KMS-11 (cell line): ENCODE measurements around the gene ZNF521.

Experiments
- H2AFZ ChIP-seq: fragments of 200-600 bp; sonication (generic); 2 replicates; pipeline ENCODE4 v1.6.1; 2016; ENCODE audit warnings: antibody characterized with exemption, mixed run types, low read depth
- H3K27ac ChIP-seq: fragments of 200-600 bp; sonication (generic); 2 replicates; pipeline ENCODE4 v1.6.1; 2016; ENCODE audit warnings: mild to moderate bottlenecking, mixed run types
- H3K27me3 ChIP-seq: fragments of 200-600 bp; sonication (generic); 2 replicates; pipeline ENCODE4 v1.6.1; 2017; ENCODE audit warnings: mild to moderate bottlenecking, low read depth, mixed run types, moderate library complexity; ENCODE audit not compliant: insufficient read depth
- H3K36me3 ChIP-seq: fragments of 200-600 bp; sonication (generic); 2 replicates; pipeline ENCODE4 v1.6.1; 2017; ENCODE audit warnings: mild to moderate bottlenecking, mixed run types; ENCODE audit not compliant: insufficient read depth
- H3K4me1 ChIP-seq: fragments of 200-600 bp; sonication (generic); 2 replicates; pipeline ENCODE4 v1.6.1; 2016; ENCODE audit warnings: mild to moderate bottlenecking, low read depth, mixed run types; ENCODE audit not compliant: poor library complexity, severe bottlenecking
- H3K4me2 ChIP-seq: fragments of 200-600 bp; sonication (generic); 2 replicates; pipeline ENCODE4 v1.7.0; 2016; ENCODE audit warnings: mild to moderate bottlenecking, mixed run types
- H3K4me3 ChIP-seq: fragments of 200-600 bp; sonication (generic); IDR thresholded peaks from 2 replicates; pipeline ENCODE4 v1.6.1; 2017; ENCODE audit warnings: low read depth, low read length, mixed read lengths; ENCODE audit not compliant: insufficient read depth
- H3K79me2 ChIP-seq: fragments of 200-600 bp; sonication (generic); 2 replicates; pipeline ENCODE4 v1.6.1; 2016; ENCODE audit warnings: low read depth, mixed run types; ENCODE audit not compliant: insufficient read depth
- H3K9ac ChIP-seq: fragments of 200-600 bp; sonication (generic); 2 replicates; pipeline ENCODE4 v1.6.1; 2016; ENCODE audit warnings: mild to moderate bottlenecking, mixed run types
- H4K20me1 ChIP-seq: fragments of 200-600 bp; sonication (generic); 2 replicates; pipeline ENCODE4 v1.6.1; 2016; ENCODE audit warnings: mild to moderate bottlenecking, mixed run types; ENCODE audit not compliant: insufficient read depth
- TF ChIP-seq, protein P1 (sequence below): fragments of 200-600 bp; sonication (generic); conservative IDR thresholded peaks from 2 replicates; pipeline ENCODE4 v1.6.1; 2017; ENCODE audit warnings: low read depth, mild to moderate bottlenecking, antibody characterized with exemption, low read length, moderate library complexity, mixed read lengths

Gene ZNF521

DNA sequence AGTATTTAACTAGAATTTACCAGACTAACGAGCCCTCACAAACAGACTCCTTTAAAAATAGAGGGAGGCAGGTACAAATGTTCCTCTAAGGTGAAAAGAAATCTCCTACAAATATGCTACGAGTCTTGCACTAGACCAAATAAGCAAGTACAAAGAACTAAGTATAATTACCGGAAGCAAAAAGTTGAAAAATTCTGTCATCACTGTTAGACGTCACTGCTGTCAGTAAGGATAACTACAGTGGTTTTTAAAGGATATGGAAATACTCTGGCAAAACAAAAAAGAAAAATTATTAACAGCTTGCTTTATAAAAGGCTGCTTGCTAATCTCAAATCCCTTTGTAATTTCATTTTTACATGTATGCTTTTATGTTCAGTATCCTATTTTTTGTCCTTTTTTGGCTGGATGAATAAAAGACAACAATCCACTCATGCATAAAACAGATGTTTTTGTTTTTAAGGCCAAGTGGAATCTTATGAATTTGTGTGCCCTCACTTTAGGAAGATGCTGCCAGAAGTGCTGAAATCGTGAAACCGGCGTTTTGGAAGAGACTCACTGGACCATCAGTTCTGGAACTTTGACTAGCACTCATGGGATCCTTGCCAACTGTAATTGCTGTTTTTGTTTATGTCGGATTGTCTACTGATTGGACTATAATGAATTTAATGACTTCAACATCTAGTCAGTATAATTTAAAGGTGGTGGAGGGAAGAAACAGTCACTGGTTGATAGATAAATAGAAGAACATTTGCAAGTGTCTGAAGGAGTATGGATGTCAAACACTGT is 6.7 kb downstream of the ZNF521 start:
- H3K4me3 ChIP-seq, result no peak overlapping the region
- no peaks in the 10 kb centered on the region for H3K4me1 ChIP-seq
- TF ChIP-seq, protein P1, sequence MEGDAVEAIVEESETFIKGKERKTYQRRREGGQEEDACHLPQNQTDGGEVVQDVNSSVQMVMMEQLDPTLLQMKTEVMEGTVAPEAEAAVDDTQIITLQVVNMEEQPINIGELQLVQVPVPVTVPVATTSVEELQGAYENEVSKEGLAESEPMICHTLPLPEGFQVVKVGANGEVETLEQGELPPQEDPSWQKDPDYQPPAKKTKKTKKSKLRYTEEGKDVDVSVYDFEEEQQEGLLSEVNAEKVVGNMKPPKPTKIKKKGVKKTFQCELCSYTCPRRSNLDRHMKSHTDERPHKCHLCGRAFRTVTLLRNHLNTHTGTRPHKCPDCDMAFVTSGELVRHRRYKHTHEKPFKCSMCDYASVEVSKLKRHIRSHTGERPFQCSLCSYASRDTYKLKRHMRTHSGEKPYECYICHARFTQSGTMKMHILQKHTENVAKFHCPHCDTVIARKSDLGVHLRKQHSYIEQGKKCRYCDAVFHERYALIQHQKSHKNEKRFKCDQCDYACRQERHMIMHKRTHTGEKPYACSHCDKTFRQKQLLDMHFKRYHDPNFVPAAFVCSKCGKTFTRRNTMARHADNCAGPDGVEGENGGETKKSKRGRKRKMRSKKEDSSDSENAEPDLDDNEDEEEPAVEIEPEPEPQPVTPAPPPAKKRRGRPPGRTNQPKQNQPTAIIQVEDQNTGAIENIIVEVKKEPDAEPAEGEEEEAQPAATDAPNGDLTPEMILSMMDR, result no peak
- H3K79me2 ChIP-seq, result no peaks in the 10 kb centered on the region
- H2AFZ ChIP-seq, result no peak overlapping the region
- H3K9ac ChIP-seq, result no peak overlapping the region
- no peak overlapping the region for H3K4me2 ChIP-seq
- no peaks in the 10 kb centered on the region for H4K20me1 ChIP-seq
- no peak overlapping the region for H3K27ac ChIP-seq
- H3K36me3 ChIP-seq, result no peaks in the 10 kb centered on the region
- no peaks in the 10 kb centered on the region for H3K27me3 ChIP-seq

DNA sequence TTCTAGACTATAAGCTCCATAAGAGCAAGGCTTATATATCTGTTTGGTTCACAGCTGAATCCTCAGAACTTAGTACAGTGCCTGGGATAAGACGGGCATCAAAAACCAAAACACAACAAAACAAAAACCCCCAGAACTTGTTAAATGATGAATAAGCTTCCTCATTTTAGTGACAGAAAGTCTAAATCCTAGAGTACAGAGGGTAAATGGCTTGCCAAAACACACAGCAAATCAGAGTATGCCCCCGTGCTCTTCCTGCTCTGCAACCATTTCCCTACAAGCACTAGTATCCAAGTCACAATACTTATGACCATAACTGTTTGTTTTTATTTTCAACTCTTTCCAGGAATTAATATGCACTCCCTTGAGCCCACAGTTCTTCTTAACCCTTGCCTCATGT is 10.1 kb downstream of the ZNF521 start:
- H3K4me1 ChIP-seq, result no peaks in the 10 kb centered on the region
- TF ChIP-seq, protein P1, result no peak
- no peaks in the 10 kb centered on the region for H3K79me2 ChIP-seq

DNA sequence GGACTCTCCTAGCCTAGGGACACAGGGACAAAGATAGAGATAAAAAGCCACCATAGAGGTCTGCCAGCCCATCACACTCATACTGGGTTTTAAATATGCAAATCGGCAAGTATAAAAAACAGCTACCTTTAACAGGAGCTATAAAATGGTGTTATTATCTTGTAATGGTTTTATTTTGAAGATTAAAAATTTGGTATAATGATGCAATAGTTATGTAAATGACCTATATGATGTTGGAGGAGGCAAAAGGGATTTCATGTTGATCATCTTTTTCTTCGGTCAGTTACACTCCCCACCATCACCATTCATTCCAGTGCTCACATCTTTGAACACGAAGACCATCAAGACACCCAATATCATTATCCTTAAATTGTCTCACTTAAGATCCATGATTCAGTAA is 11.2 kb downstream of the ZNF521 start:
- no peak overlapping the region for H3K27ac ChIP-seq
- H3K4me2 ChIP-seq, result no peak overlapping the region
- no peak overlapping the region for H3K9ac ChIP-seq
- H3K27me3 ChIP-seq, result no peaks in the 10 kb centered on the region
- TF ChIP-seq, protein P1, result no peak
- H4K20me1 ChIP-seq, result no peaks in the 10 kb centered on the region
- H3K79me2 ChIP-seq, result no peaks in the 10 kb centered on the region
- no peak overlapping the region for H2AFZ ChIP-seq
- no peaks in the 10 kb centered on the region for H3K36me3 ChIP-seq
- H3K4me1 ChIP-seq, result no peaks in the 10 kb centered on the region
- no peak overlapping the region for H3K4me3 ChIP-seq

More for the DNA sequence above, 10.1 kb downstream of the ZNF521 start:
- no peak overlapping the region for H3K27ac ChIP-seq
- H4K20me1 ChIP-seq, result no peaks in the 10 kb centered on the region
- no peaks in the 10 kb centered on the region for H3K36me3 ChIP-seq
- no peak overlapping the region for H3K4me2 ChIP-seq
- no peak overlapping the region for H3K9ac ChIP-seq
- H2AFZ ChIP-seq, result no peak overlapping the region
- H3K27me3 ChIP-seq, result no peaks in the 10 kb centered on the region
- H3K4me3 ChIP-seq, result no peak overlapping the region

DNA sequence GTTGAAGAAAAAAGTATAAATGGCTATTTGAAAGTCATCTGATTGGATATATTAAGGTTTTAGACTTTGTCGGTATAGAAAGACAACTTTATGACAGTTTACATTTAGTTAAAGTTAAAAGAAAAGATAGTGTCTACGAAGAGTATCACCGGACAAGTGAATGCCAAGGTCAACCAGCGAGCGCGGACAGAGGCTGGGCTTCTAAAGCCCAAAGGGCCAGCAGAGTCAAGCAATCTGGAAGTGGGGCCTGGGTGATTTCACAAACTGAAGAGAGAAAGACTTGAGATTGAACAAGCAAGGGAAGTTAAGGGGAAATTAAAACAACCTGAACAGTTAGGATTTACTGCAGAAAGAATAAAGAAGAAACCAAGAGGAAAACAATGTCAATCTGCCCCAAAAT is 16.3 kb downstream of the ZNF521 start:
- Histone ChIP-seq H2AFZ (no peak overlapping the region), H3K27me3 (no peaks in the 10 kb centered on the region), H3K36me3 (no peaks in the 10 kb centered on the region), H3K4me3 (no peak overlapping the region), H3K4me2 (no peak overlapping the region), H3K27ac (no peak overlapping the region), H3K79me2 (no peaks in the 10 kb centered on the region), H3K9ac (no peak overlapping the region), H3K4me1 (no peaks in the 10 kb centered on the region), H4K20me1 (no peaks in the 10 kb centered on the region)
- TF ChIP-seq, protein P1, result no peak
